GM12864 (cell line): ENCODE results near the gene TRIM71.

Experiments used
- DNase-seq: peaks from one replicate; pipeline ENCODE4 v3.0.0-alpha.2; 2011; ENCODE audit warnings: low read depth
- H3K4me3 ChIP-seq: 2 replicates; pipeline ENCODE4 v1.5.1; 2011; ENCODE audit warnings: mild to moderate bottlenecking, low read depth, low read length, control low read depth
- TF ChIP-seq, protein P1 (sequence below): IDR thresholded peaks from 2 replicates; pipeline ENCODE4 v1.5.1; 2011; ENCODE audit warnings: low read depth, mild to moderate bottlenecking, moderate library complexity, low read length, control low read depth, inconsistent platforms; ENCODE audit errors: missing control alignments

TRIM71 gene

DNA sequence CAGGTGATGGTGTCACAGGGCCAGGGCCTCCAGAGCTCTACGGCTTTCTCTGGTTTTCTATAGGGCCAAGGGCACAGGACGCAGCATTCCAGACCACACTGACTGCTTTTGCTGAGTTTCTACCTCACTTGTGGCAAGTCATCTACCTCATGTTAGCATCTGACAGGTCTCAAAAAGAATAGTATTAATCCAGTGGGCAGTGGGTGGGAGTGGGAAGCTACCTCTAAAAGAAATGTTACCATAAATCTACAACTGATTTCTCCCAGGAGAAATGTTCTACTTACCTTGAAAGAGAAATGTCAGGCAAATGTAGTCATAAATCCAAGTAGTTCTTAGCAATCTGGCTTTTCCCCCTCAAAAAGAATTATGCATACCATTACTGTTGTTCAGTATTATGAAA is 77.9 kb downstream of the TRIM71 start:
- H3K4me3 ChIP-seq: no peak overlapping the region
- TF ChIP-seq, protein P1, sequence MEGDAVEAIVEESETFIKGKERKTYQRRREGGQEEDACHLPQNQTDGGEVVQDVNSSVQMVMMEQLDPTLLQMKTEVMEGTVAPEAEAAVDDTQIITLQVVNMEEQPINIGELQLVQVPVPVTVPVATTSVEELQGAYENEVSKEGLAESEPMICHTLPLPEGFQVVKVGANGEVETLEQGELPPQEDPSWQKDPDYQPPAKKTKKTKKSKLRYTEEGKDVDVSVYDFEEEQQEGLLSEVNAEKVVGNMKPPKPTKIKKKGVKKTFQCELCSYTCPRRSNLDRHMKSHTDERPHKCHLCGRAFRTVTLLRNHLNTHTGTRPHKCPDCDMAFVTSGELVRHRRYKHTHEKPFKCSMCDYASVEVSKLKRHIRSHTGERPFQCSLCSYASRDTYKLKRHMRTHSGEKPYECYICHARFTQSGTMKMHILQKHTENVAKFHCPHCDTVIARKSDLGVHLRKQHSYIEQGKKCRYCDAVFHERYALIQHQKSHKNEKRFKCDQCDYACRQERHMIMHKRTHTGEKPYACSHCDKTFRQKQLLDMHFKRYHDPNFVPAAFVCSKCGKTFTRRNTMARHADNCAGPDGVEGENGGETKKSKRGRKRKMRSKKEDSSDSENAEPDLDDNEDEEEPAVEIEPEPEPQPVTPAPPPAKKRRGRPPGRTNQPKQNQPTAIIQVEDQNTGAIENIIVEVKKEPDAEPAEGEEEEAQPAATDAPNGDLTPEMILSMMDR: no peak
- DNase-seq: no peak

DNA sequence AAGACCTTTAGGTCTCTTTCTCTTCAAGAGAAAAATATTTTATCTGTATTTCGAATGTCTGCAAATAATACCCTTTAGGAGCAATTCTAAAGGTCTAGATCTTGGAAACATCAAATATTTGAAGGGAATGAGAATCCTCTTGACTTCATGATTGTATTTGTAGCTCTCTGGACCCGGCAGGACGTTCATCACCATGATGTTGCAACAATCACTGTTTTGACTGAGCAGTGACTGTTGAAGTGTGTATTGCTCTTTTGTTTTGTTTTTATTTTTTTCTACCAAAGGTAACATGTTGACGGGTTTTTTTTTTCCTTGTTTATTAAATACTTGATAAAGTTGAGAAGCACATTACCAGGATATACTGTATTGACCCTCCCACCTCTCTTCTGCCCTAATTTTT is 78.3 kb downstream of the TRIM71 start:
- DNase-seq: no peak
- H3K4me3 ChIP-seq: no peak overlapping the region
- TF ChIP-seq, protein P1: no peak

DNA sequence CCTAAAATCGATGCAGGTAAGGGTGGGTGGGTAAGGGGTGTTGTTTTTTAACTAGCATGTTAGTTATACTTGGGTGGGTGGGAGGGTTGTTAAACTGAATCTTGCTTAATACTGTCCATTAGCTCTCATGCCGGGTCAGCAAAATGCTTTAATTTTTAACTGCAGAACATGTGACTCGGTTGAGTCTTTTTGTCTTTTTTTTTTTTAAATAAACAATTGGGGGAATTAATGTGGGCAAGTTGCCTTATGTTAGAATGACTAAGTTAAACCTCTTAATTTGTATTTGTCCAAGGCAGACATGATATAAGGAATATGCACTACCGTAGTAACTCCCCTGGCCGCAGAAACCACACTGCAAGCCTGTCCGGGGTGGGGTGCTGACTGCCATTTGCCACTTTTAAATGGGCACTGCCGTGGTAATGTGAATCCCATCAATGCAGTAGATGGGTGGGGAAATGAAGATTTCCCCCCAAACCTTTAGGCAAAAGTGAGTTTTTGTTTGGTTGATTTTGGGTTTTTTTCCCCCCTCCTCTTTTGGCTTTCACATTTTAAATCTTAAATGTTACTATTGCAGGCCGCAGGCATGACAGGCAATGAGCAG is 79.3 kb downstream of the TRIM71 start:
- DNase-seq: no peak
- TF ChIP-seq, protein P1: no peak
- H3K4me3 ChIP-seq: no peak overlapping the region

DNA sequence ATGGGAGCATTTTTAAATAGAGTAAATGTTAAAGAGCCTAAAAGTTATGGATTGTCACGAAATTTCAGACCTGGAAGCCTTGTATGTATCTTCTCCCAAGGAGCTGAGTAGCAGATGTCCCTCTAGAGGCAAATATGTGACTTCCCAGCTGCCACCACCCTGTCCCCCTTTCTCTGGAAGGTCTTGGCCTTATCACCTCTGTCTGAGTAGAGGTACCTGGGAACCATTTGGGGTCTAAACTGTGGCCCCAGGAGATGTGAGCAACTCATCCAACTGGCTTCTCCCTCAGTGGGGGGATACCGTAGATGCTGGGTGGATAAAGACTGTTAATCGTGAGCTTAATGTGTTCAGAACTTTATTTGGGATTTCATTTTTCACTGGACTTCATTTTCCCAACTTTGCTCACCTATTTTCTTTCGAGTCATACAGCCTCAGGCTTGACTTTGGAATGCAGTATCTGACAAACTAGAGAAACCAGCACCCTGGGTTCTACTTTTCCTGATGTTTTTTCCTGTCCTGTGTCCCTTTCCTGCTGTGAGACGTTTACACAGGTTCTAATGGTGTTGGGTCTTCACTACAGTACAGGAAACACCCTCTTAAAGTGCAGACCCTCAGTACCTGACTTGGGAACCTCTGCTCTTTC is 80.3 kb downstream of the TRIM71 start:
- TF ChIP-seq, protein P1: no peak
- H3K4me3 ChIP-seq: no peak overlapping the region
- DNase-seq: no peak

DNA sequence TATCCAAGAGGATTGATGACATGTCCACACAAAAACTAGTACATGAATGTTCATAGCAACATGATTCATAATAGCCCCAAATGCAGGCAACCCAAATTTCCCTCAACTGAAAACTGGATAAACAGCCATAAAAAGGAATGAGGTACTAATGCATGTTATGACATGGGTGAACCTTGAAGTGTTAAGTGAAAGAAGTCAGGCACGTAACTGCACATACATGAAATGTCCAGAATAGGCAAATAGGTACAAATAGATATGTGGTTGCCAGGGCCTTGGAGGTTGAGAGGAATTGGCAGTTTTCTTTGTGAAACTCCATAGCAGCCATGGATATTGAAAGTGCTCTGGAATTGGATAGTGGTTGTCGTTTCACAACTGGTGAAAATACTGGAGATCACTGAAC is 81.5 kb downstream of the TRIM71 start:
- TF ChIP-seq, protein P1: no peak
- no peak for DNase-seq
- H3K4me3 ChIP-seq: no peak overlapping the region

DNA sequence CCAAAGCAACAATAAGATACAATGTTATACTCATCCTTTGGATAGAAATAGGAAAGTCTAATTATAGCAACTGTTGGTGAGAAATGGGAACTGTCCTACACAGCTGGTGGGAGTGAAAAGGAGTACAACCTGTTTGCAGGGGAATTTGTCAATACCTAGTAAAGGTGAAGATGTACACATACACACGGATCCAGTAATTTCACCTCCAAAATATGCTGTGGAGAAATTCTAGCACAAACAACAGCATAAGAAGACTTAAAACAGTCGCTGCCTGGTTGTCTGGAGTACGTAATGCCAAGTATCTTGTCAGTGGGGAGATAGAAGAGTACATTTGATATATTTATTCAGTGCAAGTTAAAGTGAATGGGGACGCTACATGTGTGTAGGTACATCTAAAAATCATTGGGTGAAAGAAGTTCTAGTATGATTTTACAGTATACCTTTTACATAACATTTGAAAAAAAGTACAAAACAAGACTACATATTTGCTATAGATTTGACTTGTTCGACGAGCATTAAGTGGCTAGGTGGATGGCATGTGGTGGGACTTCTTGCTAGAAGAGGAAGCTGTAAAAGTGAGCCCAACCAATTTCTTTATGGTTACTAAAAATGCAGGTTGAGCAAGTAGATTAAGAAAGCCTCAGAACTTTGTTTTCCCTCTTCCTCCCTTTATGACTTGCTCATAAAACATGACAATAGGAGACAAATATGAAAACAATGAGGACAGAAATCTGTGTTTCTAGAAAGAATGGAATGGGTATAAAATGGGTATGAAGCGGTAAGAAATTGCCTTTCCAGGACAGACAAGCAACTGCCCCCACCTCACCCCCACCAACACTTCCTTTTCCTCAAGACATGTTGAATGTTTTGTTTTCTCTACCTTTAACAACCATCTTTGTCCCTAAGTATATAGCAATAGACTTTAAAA is 83.5 kb downstream of the TRIM71 start:
- DNase-seq: no peak
- TF ChIP-seq, protein P1: no peak
- H3K4me3 ChIP-seq: no peak overlapping the region
